OCI-LY7 (cell line): Measurements from ENCODE around the gene ATP6V0D1. TPM values are rescaled to one million over a fixed set of nuclear protein-coding genes. Genes with fewer than 3 reads are reported as not detected.
A peak's percentile ranks its signal among the peaks of the same experiment; 100 is the strongest.

ENCODE experiments used
- BruUV-seq: library from RNA; stranded (reverse); fragments of 400-500 nt; replicated peaks from 2 replicates; lab custom pipeline; 2021; lab: Mats Ljungman, UMichigan
- CTCF ChIA-PET: fragments of 300-600 bp; sonication (Branson Sonifier 250); formaldehyde crosslinking; loops from one replicate; lab custom pipeline; 2022; ENCODE audit warnings: antibody characterized with exemption; ENCODE audit not compliant: unreplicated experiment; lab: Charles Lee
- POLR2A ChIA-PET: fragments of 300-600 bp; sonication (Branson Sonifier 250); formaldehyde crosslinking; loops from one replicate; lab custom pipeline; 2022; ENCODE audit warnings: antibody characterized with exemption; lab: Charles Lee
- DNase-seq: peaks from one replicate; pipeline ENCODE4 v3.0.0-alpha.2; 2015; ENCODE audit warnings: low spot score
- H2AFZ ChIP-seq: fragments of 200-600 bp; sonication (generic), shearing (Covaris generic); 2 replicates; pipeline ENCODE4 v1.6.1; 2014; ENCODE audit warnings: mild to moderate bottlenecking, antibody characterized with exemption, low read length, moderate library complexity
- H3K27ac ChIP-seq: fragments of 200-600 bp; sonication (generic); 2 replicates; pipeline ENCODE4 v1.5.1; 2014; ENCODE audit warnings: mixed run types, low read depth, mild to moderate bottlenecking, moderate library complexity, low read length, inconsistent platforms; ENCODE audit not compliant: poor library complexity, severe bottlenecking
- H3K36me3 ChIP-seq: fragments of 200-600 bp; sonication (generic); 2 replicates; pipeline ENCODE4 v1.6.1; 2014; ENCODE audit warnings: mild to moderate bottlenecking, antibody characterized with exemption, low read length, moderate library complexity, mixed read lengths; ENCODE audit not compliant: insufficient read depth
- H3K4me1 ChIP-seq: fragments of 200-600 bp; sonication (generic); 2 replicates; pipeline ENCODE4 v1.5.1; 2014; ENCODE audit warnings: mild to moderate bottlenecking, low read length; ENCODE audit not compliant: insufficient read depth, poor library complexity, severe bottlenecking
- H3K4me2 ChIP-seq: fragments of 200-600 bp; sonication (generic); 2 replicates; pipeline ENCODE4 v1.6.1; 2014; ENCODE audit warnings: mild to moderate bottlenecking, low read length
- H3K4me3 ChIP-seq: fragments of 200-600 bp; sonication (generic); 2 replicates; pipeline ENCODE4 v1.5.1; 2014; ENCODE audit warnings: mild to moderate bottlenecking, low read depth, low read length; ENCODE audit not compliant: poor library complexity, severe bottlenecking
- H3K79me2 ChIP-seq: fragments of 200-600 bp; sonication (generic); 2 replicates; pipeline ENCODE4 v1.6.1; 2016; ENCODE audit warnings: low read depth, mild to moderate bottlenecking, low read length, moderate library complexity, mixed read lengths; ENCODE audit not compliant: insufficient read depth
- H3K9me2 ChIP-seq: fragments of 200-600 bp; sonication (generic); 2 replicates; pipeline ENCODE4 v1.6.1; 2016; ENCODE audit warnings: mild to moderate bottlenecking, low read length, mixed read lengths; ENCODE audit not compliant: insufficient read depth
- H3K9me3 ChIP-seq: fragments of 200-600 bp; sonication (generic); 2 replicates; pipeline ENCODE4 v1.6.1; 2014; ENCODE audit warnings: mild to moderate bottlenecking, mixed run types, low read length, mixed read lengths
- H4K20me1 ChIP-seq: fragments of 200-600 bp; sonication (generic); 2 replicates; pipeline ENCODE4 v1.6.1; 2014; ENCODE audit warnings: mild to moderate bottlenecking, antibody characterized with exemption, low read length, moderate library complexity, mixed read lengths; ENCODE audit not compliant: insufficient read depth
- CTCF ChIP-seq: fragments of 200-600 bp; sonication (generic); conservative IDR thresholded peaks from 2 replicates; pipeline ENCODE4 v1.5.1; 2014; ENCODE audit warnings: mild to moderate bottlenecking, antibody characterized with exemption, low read length, moderate library complexity, mixed read lengths
- EZH2phosphoT487 ChIP-seq: fragments of 200-600 bp; sonication (generic); IDR thresholded peaks from 2 replicates; pipeline ENCODE4 v1.6.1; 2018; ENCODE audit warnings: low read depth, borderline replicate concordance, mild to moderate bottlenecking, mixed run types, antibody characterized with exemption, low read length, moderate library complexity, mixed read lengths
- intact Hi-C: fragments of 100-400 bp; cut with micrococcal nuclease; formaldehyde crosslinking; loops from one replicate; pipeline ENCODE4 v1.10.0; 2022; ENCODE audit not compliant: unreplicated experiment
- total RNA-seq, 2 experiments: library from RNA; depleted of rRNA in 1 of 2; stranded (reverse); fragments of >200 nt in 1 of 2; shearing (Covaris generic) in 1 of 2; gene quantifications; 2 replicates each; pipeline ENCODE4 v1.2.3, GENCODE V29; 2014 to 2022

ATP6V0D1 gene
- total RNA-seq, 2 experiments from 2014 or later = 24.4 to 38.0 TPM

DNA sequence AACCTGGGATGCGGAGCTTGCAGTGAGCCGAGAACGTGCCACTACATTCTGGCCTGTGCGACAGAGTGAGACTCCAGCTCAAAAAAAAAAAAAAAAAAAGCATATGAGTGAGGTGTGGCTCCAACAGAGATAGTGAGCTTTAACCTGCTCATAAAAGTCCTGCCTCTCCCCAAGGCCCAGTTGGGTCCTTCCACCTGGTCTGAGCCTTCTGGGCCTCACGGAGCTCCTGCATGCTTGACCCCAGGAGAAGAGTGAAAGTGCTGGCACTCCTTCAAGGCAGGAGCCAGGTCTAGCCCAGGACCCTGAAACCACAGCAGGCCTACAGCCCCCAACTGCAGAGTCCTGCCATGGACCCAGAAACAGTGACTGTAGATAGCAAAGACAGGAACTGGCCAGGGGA is 32.4 kb downstream of the ATP6V0D1 start:
- H4K20me1 ChIP-seq = no peaks in the 10 kb centered on the region
- ChIA-PET CTCF (interaction anchor here (0.7 kb wide), 1 partner anchor 254 kb away, joined by 3 read pairs; no protein-coding TSS in a partner anchor), POLR2A (interaction anchor here (0.6 kb wide), 1 partner anchor 30 kb away, joined by 3 read pairs; no protein-coding TSS in a partner anchor)
- no peak for TF ChIP-seq CTCF
- no peak for TF ChIP-seq EZH2phosphoT487
- BruUV-seq = no TSS peak
- H3K9me2 ChIP-seq = no peaks in the 10 kb centered on the region
- peaks cover 4% of the 10 kb centered on the region; the same call in 1 of the 2 replicates for H3K36me3 ChIP-seq
- H3K79me2 ChIP-seq = no peaks in the 10 kb centered on the region
- H3K4me1 ChIP-seq = no peaks in the 10 kb centered on the region
- H2AFZ ChIP-seq = no peak overlapping the region
- no peak overlapping the region for H3K4me3 ChIP-seq
- H3K27ac ChIP-seq = no peak overlapping the region
- H3K4me2 ChIP-seq = no peak overlapping the region
- H3K9me3 ChIP-seq = no peaks in the 10 kb centered on the region
- intact Hi-C loops = no loop called here
- DNase-seq = no peak

DNA sequence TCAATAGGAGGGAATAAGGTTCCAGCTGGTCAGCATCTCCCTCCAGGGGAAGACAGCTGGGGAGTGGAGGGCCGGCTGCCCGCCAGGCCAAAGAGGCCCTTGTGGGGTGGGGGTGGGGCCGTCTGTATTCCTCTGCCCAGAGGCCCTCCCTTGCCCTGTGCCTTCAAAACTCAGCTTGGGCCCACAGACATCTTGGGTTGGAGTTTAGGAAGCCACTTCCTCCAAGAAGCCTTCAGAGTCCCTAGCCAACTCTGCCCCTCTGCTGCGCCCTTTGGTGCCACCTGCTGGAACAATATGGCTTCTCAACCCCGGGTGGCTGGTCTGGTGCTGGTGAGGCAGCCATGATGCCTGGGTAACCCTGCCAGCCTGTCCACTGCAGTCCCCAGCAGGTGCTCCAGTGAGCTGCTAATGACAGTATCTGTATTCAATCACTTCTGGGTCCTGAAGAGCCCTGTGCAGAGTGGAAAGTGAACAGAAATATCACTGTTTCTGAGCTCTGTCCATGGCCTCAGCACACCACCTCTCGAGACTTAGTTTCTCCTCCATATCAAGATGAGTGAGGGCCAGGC is 33.4 kb downstream of the ATP6V0D1 start:
- no peaks in the 10 kb centered on the region for H3K9me3 ChIP-seq
- H3K36me3 ChIP-seq = no peaks in the 10 kb centered on the region
- CTCF ChIA-PET = interaction anchor here (1.0 kb wide), 1 partner anchor 68 kb away, joined by 3 read pairs; no protein-coding TSS in a partner anchor
- H3K4me2 ChIP-seq = no peak overlapping the region
- no peak overlapping the region for H3K27ac ChIP-seq
- H3K79me2 ChIP-seq = no peaks in the 10 kb centered on the region
- H3K4me3 ChIP-seq = no peak overlapping the region
- BruUV-seq = no TSS peak
- TF ChIP-seq CTCF (peak; percentile 81), EZH2phosphoT487 (no peak)
- no peaks in the 10 kb centered on the region for H4K20me1 ChIP-seq
- H3K4me1 ChIP-seq = no peaks in the 10 kb centered on the region
- H3K9me2 ChIP-seq = no peaks in the 10 kb centered on the region
- intact Hi-C loops = loop anchor here (1.0 kb wide), 1 partner anchor 19 kb away; no protein-coding TSS in a partner anchor
- peak; percentile 68 for DNase-seq
- POLR2A ChIA-PET = no interaction called here
- H2AFZ ChIP-seq = no peak overlapping the region

DNA sequence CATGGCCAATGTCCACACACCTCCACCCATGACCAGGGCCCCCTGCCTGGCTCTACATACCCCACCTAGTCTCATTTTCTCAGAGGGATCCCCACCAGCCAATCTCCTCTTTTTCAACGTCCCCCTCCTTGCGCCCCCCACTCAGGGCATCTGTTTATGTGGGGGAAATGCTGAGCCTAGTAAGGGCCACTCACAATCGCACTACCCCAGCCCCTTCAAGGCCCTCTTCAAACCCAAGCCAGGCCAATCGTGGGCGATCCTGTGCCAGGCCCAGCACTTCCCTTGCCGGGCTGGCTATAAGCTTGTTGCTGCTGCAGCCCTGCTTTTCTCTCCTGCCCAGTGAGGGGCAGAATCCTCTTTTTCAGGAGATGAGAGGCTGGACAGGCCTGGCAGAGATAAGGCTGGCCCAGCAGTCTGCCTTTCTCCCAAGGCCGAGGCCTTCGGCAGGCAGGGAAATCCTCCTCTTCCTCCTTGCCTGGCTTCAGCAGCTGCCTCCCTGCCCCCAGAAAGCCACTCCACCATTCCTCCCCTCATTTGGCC is 33.9 kb downstream of the ATP6V0D1 start:
- Histone ChIP-seq H3K27ac (no peak overlapping the region), H2AFZ (no peak overlapping the region), H3K9me2 (no peaks in the 10 kb centered on the region), H3K4me2 (no peak overlapping the region), H3K4me3 (no peak overlapping the region), H3K36me3 (no peaks in the 10 kb centered on the region), H3K79me2 (no peaks in the 10 kb centered on the region), H4K20me1 (no peaks in the 10 kb centered on the region), H3K9me3 (no peaks in the 10 kb centered on the region), H3K4me1 (no peaks in the 10 kb centered on the region)
- ChIA-PET CTCF (interaction anchor here (1.0 kb wide), 1 partner anchor 69 kb away, joined by 3 read pairs; no protein-coding TSS in a partner anchor), POLR2A (no interaction called here)
- intact Hi-C loops = loop anchor here (1.0 kb wide), 1 partner anchor 19 kb away; no protein-coding TSS in a partner anchor
- no TSS peak for BruUV-seq
- TF ChIP-seq EZH2phosphoT487 = no peak
- TF ChIP-seq CTCF = no peak
- no peak for DNase-seq
